A549 (cell line): ENCODE data around the gene EGLN2. TPM values are rescaled to one million over a fixed set of nuclear protein-coding genes. Genes with fewer than 3 reads are reported as not detected.

Experiments
- ATAC-seq, 2 experiments: fragments of 200-7000 bp in 1 of 2; fragments of >200 bp in 1 of 2; cut with Nextera tagmentation in 1 of 2; cut with Tn5 transposase in 1 of 2; 3 replicates each; pipeline versions ENCODE4 v1.8.0 to v1.9.1; 2018 to 2020; ENCODE audit warnings: mild to moderate bottlenecking in 1 of 2, moderate library complexity in 1 of 2
- CTCF ChIA-PET: fragments of 300-600 bp; sonication (Branson Sonifier 250); formaldehyde crosslinking; extraction: SDS; loops from one replicate; lab custom pipeline; 2021; ENCODE audit warnings: antibody characterized with exemption, inconsistent platforms; lab: Yijun Ruan, JAX
- POLR2A ChIA-PET: fragments of 350-600 bp; formaldehyde crosslinking; extraction: SDS; loops from one replicate; lab custom pipeline; 2021; ENCODE audit warnings: antibody characterized with exemption, inconsistent platforms; lab: Yijun Ruan, JAX
- DNase-seq, 2 experiments: peaks; one replicate each; pipeline versions ENCODE4 v3.0.0 to v3.0.0-alpha.2; 2011 to 2016; ENCODE audit warnings: low read depth in 1 of 2, low spot score in 1 of 2
- FAIRE-seq: peaks from 2 replicates; lab custom pipeline; 2011; peaks lifted over from hg19 to GRCh38; lab: Jason Lieb, UNC
- H3K27ac ChIP-seq, 2 experiments: fragments of >200 bp; sonication (Bioruptor Twin); formaldehyde crosslinking; 3 replicates each; pipeline ENCODE4 v1.5.1; 2016 to 2017
- H3K4me1 ChIP-seq: fragments of >200 bp; sonication (Bioruptor Twin); formaldehyde crosslinking; 3 replicates; pipeline ENCODE4 v1.6.1; 2016
- H3K4me2 ChIP-seq: fragments of >200 bp; sonication (Bioruptor Twin); formaldehyde crosslinking; 3 replicates; pipeline ENCODE4 v1.6.1; 2016
- H3K4me3 ChIP-seq: fragments of >200 bp; sonication (Bioruptor Twin); formaldehyde crosslinking; 3 replicates; pipeline ENCODE4 v1.5.1; 2016
- H3K9me3 ChIP-seq: fragments of >200 bp; sonication (Bioruptor Twin); formaldehyde crosslinking; 3 replicates; pipeline ENCODE4 v1.6.1; 2016
- ATOH8 ChIP-seq: fragments of 250-450 bp; sonication (Bioruptor Pico); IDR thresholded peaks from 2 replicates; pipeline ENCODE4 v1.5.0; 2020; ENCODE audit warnings: low read depth, mild to moderate bottlenecking, moderate library complexity
- BCL3 ChIP-seq: fragments of >200 bp; sonication (Bioruptor Twin); formaldehyde crosslinking; IDR thresholded peaks from 3 replicates; pipeline ENCODE4 v1.6.1; 2016
- CBX2 ChIP-seq: fragments of 200-600 bp; sonication (generic); IDR thresholded peaks from 2 replicates; pipeline ENCODE4 v1.6.1; 2016; ENCODE audit warnings: low read depth, mild to moderate bottlenecking, borderline replicate concordance
- CEBPB ChIP-seq, 2 experiments: fragments of >200 bp in 1 of 2; sonication (Bioruptor Twin) in 1 of 2; formaldehyde crosslinking in 1 of 2; IDR thresholded peaks; 2 replicates each; pipeline ENCODE4 v1.6.1; 2012 to 2016
- CHD4 ChIP-seq: fragments of 200-600 bp; sonication (generic); IDR thresholded peaks from 2 replicates; pipeline ENCODE4 v1.6.1; 2016; ENCODE audit warnings: antibody characterized with exemption, mild to moderate bottlenecking, borderline replicate concordance
- CTCF ChIP-seq: fragments of >200 bp; sonication (Bioruptor Twin); formaldehyde crosslinking; IDR thresholded peaks from 3 replicates; pipeline ENCODE4 v1.5.1; 2016
- E2F6 ChIP-seq: IDR thresholded peaks from 2 replicates; pipeline ENCODE4 v1.6.1; 2012; ENCODE audit warnings: low read depth, borderline replicate concordance
- ESRRA ChIP-seq: fragments of 150-350 bp; IDR thresholded peaks from 2 replicates; pipeline ENCODE4 v1.6.1; 2014; ENCODE audit warnings: mild to moderate bottlenecking, low read length, borderline replicate concordance
- GATA3 ChIP-seq: IDR thresholded peaks from 2 replicates; pipeline ENCODE4 v1.6.1; 2012; ENCODE audit warnings: borderline replicate concordance
- HOXB13 ChIP-seq: fragments of 250-450 bp; sonication (Bioruptor Pico); IDR thresholded peaks from 2 replicates; pipeline ENCODE4 v1.5.0; 2020; ENCODE audit warnings: low read depth, mild to moderate bottlenecking, moderate library complexity
- HOXB5 ChIP-seq: fragments of 250-450 bp; sonication (Bioruptor Pico); IDR thresholded peaks from 2 replicates; pipeline ENCODE4 v1.5.0; 2020; ENCODE audit warnings: mild to moderate bottlenecking, moderate library complexity
- MAFK ChIP-seq: fragments of 450-650 bp; IDR thresholded peaks from 2 replicates; pipeline ENCODE4 v1.6.1; 2014; ENCODE audit not compliant: partially characterized antibody
- MAX ChIP-seq: IDR thresholded peaks from 2 replicates; pipeline ENCODE4 v1.6.1; 2012
- MYC ChIP-seq: IDR thresholded peaks from 2 replicates; pipeline ENCODE4 v1.6.1; 2012; ENCODE audit warnings: mild to moderate bottlenecking, inconsistent platforms, low read length, improper control_type of control experiment, borderline replicate concordance
- NFE2L2 ChIP-seq: fragments of 150-350 bp; conservative IDR thresholded peaks from 2 replicates; pipeline ENCODE4 v1.6.1; 2014; ENCODE audit warnings: low read length
- PBX3 ChIP-seq: IDR thresholded peaks from 2 replicates; pipeline ENCODE4 v1.6.1; 2012
- PHF8 ChIP-seq: fragments of 200-600 bp; sonication (generic); IDR thresholded peaks from 2 replicates; pipeline ENCODE4 v1.6.1; 2016; ENCODE audit warnings: low read depth, mild to moderate bottlenecking, antibody characterized with exemption, moderate library complexity, borderline replicate concordance
- POLR2A ChIP-seq: IDR thresholded peaks from 2 replicates; pipeline ENCODE4 v1.6.1; 2012; ENCODE audit warnings: mild to moderate bottlenecking, low read length
- RAD21 ChIP-seq, 2 experiments: fragments of >200 bp in 1 of 2; sonication (Bioruptor Twin) in 1 of 2; formaldehyde crosslinking in 1 of 2; IDR thresholded peaks in 1 of 2; conservative IDR thresholded peaks in 1 of 2; 2 replicates in 1 of 2; 3 replicates in 1 of 2; pipeline ENCODE4 v1.6.1; 2012 to 2018; ENCODE audit warnings: inconsistent platforms in 1 of 2
- SMC3 ChIP-seq: fragments of >200 bp; sonication (Bioruptor Twin); formaldehyde crosslinking; IDR thresholded peaks from 3 replicates; pipeline ENCODE4 v1.6.1; 2018; ENCODE audit warnings: inconsistent platforms
- TFCP2L1 ChIP-seq: fragments of 250-450 bp; sonication (Bioruptor Pico); IDR thresholded peaks from 2 replicates; pipeline ENCODE4 v1.5.0; 2021; ENCODE audit warnings: mild to moderate bottlenecking
- TP53 ChIP-seq: fragments of 250-450 bp; sonication (Bioruptor Pico); IDR thresholded peaks from 2 replicates; pipeline ENCODE4 v1.5.0; 2021; ENCODE audit warnings: mild to moderate bottlenecking, moderate library complexity
- ZC3H11A ChIP-seq: fragments of 450-650 bp; IDR thresholded peaks from 2 replicates; pipeline ENCODE4 v1.6.1; 2014; ENCODE audit warnings: antibody characterized with exemption, mild to moderate bottlenecking
- WGBS: methylation state at CpG from one replicate; pipeline ENCODE4 v1.1.6; 2017; ENCODE audit errors: missing lambda C conversion rate; 5-methylcytosine and 5-hydroxymethylcytosine counted together
- polyA plus RNA-seq, 4 experiments: library from polyadenylated mRNA; depleted of rRNA in 3 of 4; stranded (reverse); fragments of >200 nt; fragmentation: RNase III in 1 of 4; extraction: RNeasy Plus Mini Kit Qiagen cat#74134 plus additional on column Dnase treatment in 1 of 4; gene quantifications; 2 replicates in 3 of 4; 3 replicates in 1 of 4; pipeline ENCODE4 v1.2.3, GENCODE V29; 2011 to 2017

Gene EGLN2
- polyA plus RNA-seq, 2 of the 4 experiments (the other 2 are of a cell fraction): 34.7 to 81.4 TPM

GRCh38 chr19:40797963-40798682 lies 868 bp upstream of the EGLN2 start:
- ChIA-PET CTCF (interaction anchor here (0.6 to 15.7 kb wide), 41 partner anchors 9 to 468 kb away, joined by 3 to 162 read pairs (median 5); partner anchors contain the start of genes ACTMAP, COQ8B, RAB4B and SNRPA), POLR2A (interaction anchor here (0.6 to 2.3 kb wide), 21 partner anchors 9 to 466 kb away, joined by 3 to 76 read pairs (median 4); partner anchors contain the start of genes ACTMAP, C19orf47, COQ8B and HNRNPUL1)
- peak; percentile 75 to 83 for ATAC-seq
- Histone ChIP-seq H3K9me3 (no peaks in the 10 kb centered on the region), H3K4me3 (peak overlapping the region; percentile 84), H3K4me2 (peak overlapping the region; percentile 59), H3K4me1 (peaks cover 39% of the 10 kb centered on the region), H3K27ac (peak overlapping the region; percentile 95 to 96)
- peak; percentile 93 to 99 for DNase-seq
- peak; percentile 77; the same call in 1 of the 2 replicates for TF ChIP-seq MYC
- peak; percentile 11 to 33; a peak in 2 of 5 replicates for TF ChIP-seq RAD21 (conservative IDR thresholded peaks at IDR 0.05 in 1 of 2, IDR thresholded peaks at IDR 0.05 in 1 of 2)
- no peak for TF ChIP-seq CBX2
- TF ChIP-seq ATOH8 (CRISPR knock-in tag): peak; percentile 38; the same call in 1 of the 2 replicates
- TF ChIP-seq GATA3: 0 out of 2 replicates have a peak, but pooled peaks have one; percentile 15
- TF ChIP-seq BCL3: 0 out of 3 replicates have a peak, but pooled peaks have one; percentile 12
- TF ChIP-seq MAFK: no peak
- no peak for TF ChIP-seq CHD4
- no peak for TF ChIP-seq PBX3
- TF ChIP-seq ZC3H11A: peak; percentile 3; the same call in 1 of the 2 replicates
- TF ChIP-seq TFCP2L1: peak; percentile 76; the same call in 1 of the 2 replicates
- peak; percentile 46; the same call in 1 of the 3 replicates for TF ChIP-seq SMC3
- TF ChIP-seq CEBPB (IDR thresholded peaks at IDR 0.05): peak in 1 of 2 experiments; percentile 71; a peak in 1 of 4 replicates
- 0 out of 2 replicates have a peak, but pooled peaks have one; percentile 2 for TF ChIP-seq ESRRA
- peak; percentile 86 for TF ChIP-seq MAX
- peak; percentile 67 for TF ChIP-seq CTCF
- peak; percentile 65; the same call in 1 of the 2 replicates for TF ChIP-seq TP53 (CRISPR knock-in tag)
- TF ChIP-seq HOXB5: peak; percentile 62; the same call in 1 of the 2 replicates
- TF ChIP-seq NFE2L2: no peak
- TF ChIP-seq POLR2A: 0 out of 2 replicates have a peak, but pooled peaks have one; percentile 23
- peak; percentile 52; the same call in 1 of the 2 replicates for TF ChIP-seq HOXB13 (CRISPR knock-in tag)
- TF ChIP-seq E2F6: peak; percentile 83; the same call in 1 of the 2 replicates
- peak; percentile 58; the same call in 1 of the 2 replicates for TF ChIP-seq PHF8
- no peak for FAIRE-seq
- WGBS: 16% methylated on average over 28 of the region's 28 CpGs
